GM23248 (cell line): Measurements from ENCODE around the gene ANO4. TPM values are rescaled to one million over a fixed set of nuclear protein-coding genes. Genes with fewer than 3 reads are reported as not detected.

Source experiments
- DNase-seq: peaks from one replicate; pipeline ENCODE4 v3.0.0-alpha.2; 2015
- H2AFZ ChIP-seq: fragments of 200-600 bp; sonication (generic); 2 replicates; pipeline ENCODE4 v1.6.1; 2016; ENCODE audit warnings: antibody characterized with exemption
- H3F3A ChIP-seq: fragments of 200-600 bp; sonication (generic); 2 replicates; pipeline ENCODE4 v1.6.1; 2016; ENCODE audit warnings: mild to moderate bottlenecking, antibody characterized with exemption, mixed run types; ENCODE audit not compliant: insufficient read depth
- H3K27ac ChIP-seq: fragments of 200-600 bp; sonication (generic); 2 replicates; pipeline ENCODE4 v1.5.1; 2016; ENCODE audit warnings: mild to moderate bottlenecking
- H3K27me3 ChIP-seq: fragments of 200-600 bp; sonication (generic); replicated peaks from 2 replicates; pipeline ENCODE4 v1.6.1; 2016; ENCODE audit warnings: mild to moderate bottlenecking; ENCODE audit not compliant: insufficient read depth
- H3K36me3 ChIP-seq: fragments of 200-600 bp; sonication (generic); 2 replicates; pipeline ENCODE4 v1.6.1; 2016; ENCODE audit warnings: low read depth, mild to moderate bottlenecking
- H3K4me1 ChIP-seq: fragments of 200-600 bp; sonication (generic); 2 replicates; pipeline ENCODE4 v1.6.1; 2016; ENCODE audit warnings: mild to moderate bottlenecking; ENCODE audit not compliant: insufficient read depth
- H3K4me2 ChIP-seq: fragments of 200-600 bp; sonication (generic); one replicate; pipeline ENCODE4 v1.6.1; 2016; ENCODE audit warnings: mild to moderate bottlenecking; ENCODE audit not compliant: unreplicated experiment
- H3K4me3 ChIP-seq: fragments of 200-600 bp; sonication (generic); 2 replicates; pipeline ENCODE4 v1.5.1; 2016; ENCODE audit warnings: mild to moderate bottlenecking
- H3K79me2 ChIP-seq: fragments of 200-600 bp; sonication (generic); 2 replicates; pipeline ENCODE4 v1.6.1; 2016; ENCODE audit warnings: mild to moderate bottlenecking; ENCODE audit not compliant: insufficient read depth
- H3K9ac ChIP-seq: fragments of 200-600 bp; sonication (generic); 2 replicates; pipeline ENCODE4 v1.6.1; 2016; ENCODE audit warnings: mild to moderate bottlenecking
- H3K9me2 ChIP-seq: fragments of 200-600 bp; sonication (generic); 2 replicates; pipeline ENCODE4 v1.6.1; 2016; ENCODE audit warnings: mixed run types, mild to moderate bottlenecking, moderate library complexity; ENCODE audit not compliant: insufficient read depth
- H3K9me3 ChIP-seq: fragments of 200-600 bp; sonication (generic); one replicate; pipeline ENCODE4 v1.6.1; 2017; ENCODE audit warnings: low read depth
- H4K20me1 ChIP-seq: fragments of 200-600 bp; sonication (generic); 2 replicates; pipeline ENCODE4 v1.6.0; 2016; ENCODE audit not compliant: insufficient read depth
- EZH2 ChIP-seq: fragments of 200-600 bp; sonication (generic); IDR thresholded peaks from 2 replicates; pipeline ENCODE4 v1.6.1; 2018; ENCODE audit warnings: antibody characterized with exemption, mild to moderate bottlenecking; ENCODE audit not compliant: insufficient read depth, poor library complexity, severe bottlenecking
- EZH2phosphoT487 ChIP-seq: fragments of 200-600 bp; sonication (generic); IDR thresholded peaks from 2 replicates; pipeline ENCODE4 v1.6.1; 2018; ENCODE audit warnings: antibody characterized with exemption, moderate library complexity, mild to moderate bottlenecking, low read depth; ENCODE audit not compliant: insufficient read depth
- WGBS, 2 experiments: methylation state at CpG; one replicate each; pipeline ENCODE4 v1.1.6; 2015 to 2017; ENCODE audit warnings: low lambda C conversion rate in 2 of 2, low coverage in 1 of 2; ENCODE audit errors: missing lambda C conversion rate in 2 of 2; 5-methylcytosine and 5-hydroxymethylcytosine counted together
- in situ Hi-C: fragments of 300-500 bp; cut with MboI; formaldehyde crosslinking; loops from 2 replicates; pipeline ENCODE4 v1.15.0; 2020
- polyA plus RNA-seq: library from polyadenylated mRNA; unstranded; fragments of >200 nt; fragmentation: Nextera tagmentation; extraction: Ambion mirVana; gene quantifications from 2 replicates; pipeline ENCODE4 v1.2.1, GENCODE V29; 2016
- total RNA-seq: library from RNA; depleted of rRNA; stranded (reverse); fragments of >200 nt; shearing (Covaris generic); gene quantifications from 2 replicates; pipeline ENCODE4 v1.2.3, GENCODE V29; 2014

ANO4 gene
- total and polyA plus RNA-seq, 2 experiments from 2014 or later: 6.6 to 7.6 TPM

DNA sequence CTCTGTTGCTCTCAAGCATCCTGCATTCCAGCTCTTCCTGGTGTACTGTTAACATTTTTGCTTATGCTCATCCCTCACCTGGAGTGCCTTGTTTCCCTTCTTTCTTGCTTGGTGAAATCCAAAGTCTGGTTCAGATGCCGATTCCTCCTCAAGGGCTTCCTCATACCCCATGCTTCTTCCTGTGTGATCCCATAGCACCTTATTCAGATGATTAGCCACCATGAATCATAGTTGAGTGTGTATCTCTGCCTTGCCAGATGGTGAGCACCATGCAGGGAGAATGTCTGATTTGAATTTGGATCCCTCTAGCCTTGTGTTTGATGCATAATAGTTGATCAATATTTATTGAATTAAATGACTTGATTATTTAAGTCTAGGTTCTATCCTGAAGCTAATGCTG is 39.4 kb upstream of the ANO4 start:
- Histone ChIP-seq H3K9ac (no peak overlapping the region), H4K20me1 (no peaks in the 10 kb centered on the region), H3K9me2 (no peaks in the 10 kb centered on the region), H3K79me2 (no peaks in the 10 kb centered on the region), H3K4me3 (no peak overlapping the region), H3K27ac (no peak overlapping the region), H3K9me3 (no peaks in the 10 kb centered on the region), H3K27me3 (no peaks in the 10 kb centered on the region), H3F3A (peaks cover 16% of the 10 kb centered on the region), H3K4me1 (no peaks in the 10 kb centered on the region; the same call in 1 of the 2 replicates), H2AFZ (no peak overlapping the region), H3K36me3 (no peaks in the 10 kb centered on the region), H3K4me2 (no peak overlapping the region)
- peak; percentile 58 for DNase-seq
- 0% methylated on average over 1 of the region's 1 CpG for WGBS, 2 experiments
- in situ Hi-C loops: no loop called here
- TF ChIP-seq EZH2phosphoT487: no peak

- no peaks in the 10 kb centered on the region for H3K27me3 ChIP-seq
- TF ChIP-seq EZH2phosphoT487 (no peak), EZH2 (no peak)
- no peak for DNase-seq
- no peak overlapping the region for H3K27ac ChIP-seq
- no peak overlapping the region for H3K4me3 ChIP-seq
- H3K4me1 ChIP-seq: no peaks in the 10 kb centered on the region; the same call in 1 of the 2 replicates
- in situ Hi-C loops: no loop called here
- H3K9ac ChIP-seq: no peak overlapping the region
- no peaks in the 10 kb centered on the region for H3K36me3 ChIP-seq
- H3K4me2 ChIP-seq: no peak overlapping the region
- no peaks in the 10 kb centered on the region for H4K20me1 ChIP-seq
- no peaks in the 10 kb centered on the region for H3K79me2 ChIP-seq
- H3K9me2 ChIP-seq: no peaks in the 10 kb centered on the region
- no peak overlapping the region for H2AFZ ChIP-seq
- WGBS, 2 experiments: 89 to 92% methylated on average over 2 of the region's 2 CpGs
- no peaks in the 10 kb centered on the region for H3K9me3 ChIP-seq
- peaks cover 14% of the 10 kb centered on the region for H3F3A ChIP-seq
Measured at GRCh38 chr12:100758083-100758482, 36.5 kb upstream of the ANO4 start.

DNA sequence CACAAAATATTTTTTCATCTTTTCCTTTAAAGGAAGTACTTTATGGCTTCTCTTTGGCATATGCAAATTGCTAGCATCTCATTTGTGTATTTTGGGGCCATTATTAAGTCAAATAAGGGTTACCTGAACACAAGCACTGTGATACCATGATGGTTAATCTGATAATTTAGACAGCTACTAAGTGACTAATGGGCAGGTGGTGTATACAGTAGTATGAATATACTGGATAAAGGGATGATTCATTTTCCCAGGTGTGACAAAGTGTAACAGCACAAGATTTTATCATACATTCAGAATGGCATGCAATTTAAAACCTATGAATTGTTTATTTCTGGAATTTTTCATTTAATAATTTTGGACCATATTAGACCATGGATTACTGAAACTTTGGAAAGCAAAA is 27.2 kb upstream of the ANO4 start:
- H3K9me3 ChIP-seq: no peaks in the 10 kb centered on the region
- no peaks in the 10 kb centered on the region for H3K9me2 ChIP-seq
- H3K27ac ChIP-seq: no peak overlapping the region
- DNase-seq: no peak
- no peak overlapping the region for H3K9ac ChIP-seq
- no peaks in the 10 kb centered on the region for H3K79me2 ChIP-seq
- no peaks in the 10 kb centered on the region for H3K4me1 ChIP-seq
- no peaks in the 10 kb centered on the region for H3K36me3 ChIP-seq
- no peaks in the 10 kb centered on the region for H3F3A ChIP-seq
- H2AFZ ChIP-seq: no peak overlapping the region
- TF ChIP-seq EZH2phosphoT487 (no peak), EZH2 (no peak)
- no peaks in the 10 kb centered on the region for H4K20me1 ChIP-seq
- H3K4me3 ChIP-seq: no peak overlapping the region
- H3K27me3 ChIP-seq: no peaks in the 10 kb centered on the region
- in situ Hi-C loops: no loop called here
- H3K4me2 ChIP-seq: no peak overlapping the region

DNA sequence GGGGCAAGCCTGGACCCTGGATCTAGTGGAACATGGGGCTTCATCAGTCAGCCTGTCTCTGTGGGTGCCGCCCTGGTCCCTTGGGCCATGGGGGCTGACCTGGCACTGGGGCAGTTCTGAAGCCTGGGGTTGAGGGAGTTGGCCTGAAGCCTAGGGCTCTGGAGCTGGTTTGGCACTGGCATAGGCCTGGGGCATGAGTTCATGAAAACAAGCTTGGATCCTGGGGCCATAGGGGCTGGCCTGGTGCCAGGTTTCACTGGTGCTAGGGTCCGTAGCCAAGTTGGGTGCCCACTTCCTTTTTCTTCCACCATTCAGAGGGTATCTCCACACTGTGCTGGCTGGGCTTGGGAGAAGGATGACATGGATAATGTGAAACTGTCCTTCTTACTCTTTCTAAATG is 26.6 kb upstream of the ANO4 start:
- H4K20me1 ChIP-seq: no peaks in the 10 kb centered on the region
- no peak overlapping the region for H3K4me2 ChIP-seq
- H2AFZ ChIP-seq: no peak overlapping the region
- no peak overlapping the region for H3K4me3 ChIP-seq
- no peak for DNase-seq
- no peaks in the 10 kb centered on the region for H3K4me1 ChIP-seq
- H3F3A ChIP-seq: no peaks in the 10 kb centered on the region
- TF ChIP-seq EZH2phosphoT487: no peak
- TF ChIP-seq EZH2: no peak
- no peaks in the 10 kb centered on the region for H3K9me2 ChIP-seq
- H3K9ac ChIP-seq: no peak overlapping the region
- H3K36me3 ChIP-seq: no peaks in the 10 kb centered on the region
- no peaks in the 10 kb centered on the region for H3K27me3 ChIP-seq
- H3K27ac ChIP-seq: no peak overlapping the region
- in situ Hi-C loops: no loop called here
- H3K9me3 ChIP-seq: no peaks in the 10 kb centered on the region
- H3K79me2 ChIP-seq: no peaks in the 10 kb centered on the region
- 82 to 86% methylated on average over 2 of the region's 2 CpGs for WGBS, 2 experiments

- no peaks in the 10 kb centered on the region for H3K27me3 ChIP-seq
- peaks cover 8% of the 10 kb centered on the region; the same call in 1 of the 2 replicates for H3K4me1 ChIP-seq
- no peak overlapping the region for H3K4me3 ChIP-seq
- peak; percentile 67 for DNase-seq
- H4K20me1 ChIP-seq: no peaks in the 10 kb centered on the region
- no peaks in the 10 kb centered on the region for H3K36me3 ChIP-seq
- no peak for TF ChIP-seq EZH2phosphoT487
- TF ChIP-seq EZH2: no peak
- WGBS, 2 experiments: 22% methylated on average over 1 of the region's 1 CpG
- H3K4me2 ChIP-seq: no peak overlapping the region
- H2AFZ ChIP-seq: no peak overlapping the region
- in situ Hi-C loops: no loop called here
- no peaks in the 10 kb centered on the region for H3K79me2 ChIP-seq
- H3K27ac ChIP-seq: no peak overlapping the region
- 0 out of 2 replicates have a peak, but pooled peaks cover 5% of the 10 kb centered on the region for H3F3A ChIP-seq
- H3K9me2 ChIP-seq: no peaks in the 10 kb centered on the region
- no peak overlapping the region for H3K9ac ChIP-seq
- H3K9me3 ChIP-seq: no peaks in the 10 kb centered on the region
Measured at GRCh38 chr12:100778967-100779590, 15.5 kb upstream of the ANO4 start.
